Measurements from ENCODE around the gene THSD4.

- TF ChIP-seq ZNF274 (IDR thresholded peaks at IDR 0.05; ENCODE audit: low read depth, low read length) (no peak), YY1 (IDR thresholded peaks at IDR 0.05; ENCODE audit: insufficient read depth, insufficient read length) (no peak), SUZ12 (IDR thresholded peaks at IDR 0.05; ENCODE audit: extremely low read depth, insufficient read depth, insufficient read length) (no peak)
Measured at GRCh38 chr15:71447328-71448250, 332.3 kb downstream of the THSD4 start.

All from NT2/D1 (cell line).